T-helper 2 cell (primary cell): ENCODE results near the gene AFAP1L1.
"Not testable (repeated sequence)": the region's sequence is repeated elsewhere in the genome, so short reads cannot be mapped to it uniquely, and the experiment has no call there.

Experiments
- DNase-seq, 5 experiments: peaks; one replicate each; pipeline versions ENCODE4 v3.0.0 to v3.0.0-alpha.2; 2012 to 2022

The AFAP1L1 gene

DNA sequence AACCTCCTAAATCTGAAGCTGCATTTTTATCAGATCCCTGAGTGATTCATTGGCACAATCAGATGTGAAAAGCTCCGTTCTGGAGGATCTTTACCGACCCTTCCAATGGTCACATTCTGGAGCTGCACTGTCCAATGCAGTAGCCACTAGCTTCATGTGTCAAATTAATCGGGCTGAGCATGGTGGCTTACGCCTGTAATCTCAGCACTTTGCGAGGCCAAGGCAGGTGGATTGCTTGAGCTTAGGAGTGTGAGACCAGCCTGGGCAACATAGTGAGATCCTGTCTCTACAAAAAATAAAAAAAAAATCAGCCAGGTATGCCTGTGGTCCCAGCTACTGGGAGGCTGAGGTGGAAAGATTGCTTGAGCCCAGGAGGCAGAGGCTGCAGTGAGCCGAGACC, 103.8 kb downstream of the AFAP1L1 start:
- no peak for DNase-seq

DNA sequence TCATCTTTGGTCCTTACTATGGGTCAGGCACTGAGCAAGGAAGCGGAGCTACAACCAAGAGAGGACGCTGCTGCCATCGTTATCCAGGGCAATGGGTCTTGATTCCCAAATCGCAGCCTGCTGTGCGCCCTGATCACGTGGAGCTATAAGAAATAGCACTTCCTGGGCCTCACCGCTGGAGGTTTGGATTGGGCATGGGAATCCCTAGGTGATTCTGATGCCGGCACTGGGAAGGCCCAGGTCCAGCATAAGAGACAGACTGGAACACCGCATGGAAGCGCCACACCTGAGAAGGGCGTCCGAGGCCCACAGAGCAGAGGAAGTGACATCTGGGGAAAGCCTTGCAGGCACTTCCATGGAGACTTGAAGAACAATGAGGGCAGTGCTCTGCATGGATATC, 104.4 kb downstream of the AFAP1L1 start:
- DNase-seq: no peak

DNA sequence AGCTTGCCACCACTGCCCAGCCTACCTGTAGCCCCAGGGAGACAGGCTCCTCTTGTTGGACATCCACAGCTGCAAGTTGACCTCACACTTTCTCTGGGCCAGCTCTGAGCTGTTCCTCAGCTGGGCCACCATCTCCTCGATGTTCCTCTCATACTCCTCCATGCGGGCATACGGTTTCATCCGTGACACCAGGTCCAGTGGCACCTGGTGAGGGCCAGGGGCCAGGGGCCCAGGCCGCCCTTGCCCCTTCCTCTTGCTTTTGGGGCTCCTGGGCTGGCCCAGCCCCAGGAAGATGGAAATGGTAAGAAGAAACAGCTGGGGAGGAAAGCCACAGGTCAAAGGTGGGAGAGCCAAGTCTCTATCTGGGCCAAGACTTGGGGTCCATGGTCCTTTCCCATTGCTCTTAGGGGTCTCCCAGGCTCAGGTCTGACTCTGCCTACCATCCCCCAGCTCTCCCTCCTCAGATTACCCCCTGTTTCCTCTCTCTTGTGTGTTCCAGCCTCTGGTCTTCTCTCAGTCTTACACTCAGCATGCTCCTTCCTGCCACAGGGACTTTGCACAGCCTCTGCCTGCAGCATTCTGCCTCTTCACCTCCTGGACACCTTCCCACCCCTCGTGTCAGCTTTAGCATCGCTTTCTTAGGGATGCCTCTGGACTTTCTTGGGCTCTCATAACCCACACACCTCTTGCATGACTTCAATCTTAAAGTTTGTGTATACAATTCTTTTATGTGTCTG, 105.2 kb downstream of the AFAP1L1 start:
- no peak for DNase-seq

DNA sequence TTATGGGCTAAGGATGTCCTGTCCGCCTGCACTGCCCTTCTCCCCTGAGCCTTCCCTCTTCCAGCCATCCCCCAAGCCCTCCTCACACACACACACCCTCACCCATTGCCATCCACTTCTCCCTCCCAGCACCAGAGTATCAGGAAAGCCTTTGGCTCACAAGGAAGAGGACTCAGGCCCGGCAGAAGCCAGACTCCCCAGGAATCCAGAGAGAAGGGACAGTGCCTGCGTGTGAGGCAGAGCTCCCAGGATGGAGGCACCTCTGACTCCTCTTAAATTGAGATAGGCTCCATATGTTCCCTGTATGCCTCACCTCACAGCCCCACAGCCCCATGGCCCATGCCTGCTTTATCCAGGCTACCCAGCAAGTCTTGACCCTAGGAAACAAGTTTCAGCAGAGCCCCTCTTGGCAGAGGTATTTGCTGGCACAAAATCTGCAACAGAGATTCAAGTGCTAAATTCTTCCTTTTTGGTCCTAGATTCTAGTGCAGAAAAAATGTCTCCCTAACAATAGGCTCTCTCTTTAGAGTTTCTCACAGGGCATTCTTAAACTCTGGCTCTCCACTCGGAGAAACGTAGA, 106.7 kb downstream of the AFAP1L1 start:
- no peak for DNase-seq

DNA sequence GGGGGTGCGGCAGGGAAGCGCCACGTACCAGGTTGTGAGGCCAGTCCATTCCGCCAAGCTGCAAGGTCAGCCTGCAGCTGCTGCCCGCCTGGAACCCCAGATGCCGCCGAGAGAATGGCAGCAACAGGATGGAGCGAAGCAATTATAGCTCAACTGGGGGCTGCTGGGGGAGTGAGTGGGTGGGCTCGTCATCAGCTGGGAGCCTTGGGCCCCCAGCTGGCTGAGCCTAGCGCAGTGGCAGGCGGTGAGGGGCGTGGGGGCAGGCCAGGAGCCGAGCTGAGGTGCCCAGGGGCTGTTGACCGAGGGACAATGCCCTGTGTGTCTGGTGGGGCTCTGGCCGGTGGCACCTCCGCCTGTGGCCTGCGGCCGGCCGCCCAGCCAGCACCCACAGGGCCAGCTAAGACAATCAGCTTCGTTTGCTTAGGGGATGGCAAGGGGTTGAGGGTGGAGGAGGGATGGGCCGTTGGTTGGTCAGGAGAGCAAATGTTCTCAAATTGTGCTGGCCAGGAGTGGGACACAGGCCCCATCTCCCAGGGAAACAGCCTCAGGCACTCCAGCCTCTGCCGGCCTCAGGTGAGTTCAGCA, 107.6 kb downstream of the AFAP1L1 start, which contains the start of gene IL17B:
Gene IL17B (minus strand): TSS at position 116 of the 585 bp plus-strand sequence. CDS start 67 bp downstream, at position 49.
- no peak for DNase-seq

DNA sequence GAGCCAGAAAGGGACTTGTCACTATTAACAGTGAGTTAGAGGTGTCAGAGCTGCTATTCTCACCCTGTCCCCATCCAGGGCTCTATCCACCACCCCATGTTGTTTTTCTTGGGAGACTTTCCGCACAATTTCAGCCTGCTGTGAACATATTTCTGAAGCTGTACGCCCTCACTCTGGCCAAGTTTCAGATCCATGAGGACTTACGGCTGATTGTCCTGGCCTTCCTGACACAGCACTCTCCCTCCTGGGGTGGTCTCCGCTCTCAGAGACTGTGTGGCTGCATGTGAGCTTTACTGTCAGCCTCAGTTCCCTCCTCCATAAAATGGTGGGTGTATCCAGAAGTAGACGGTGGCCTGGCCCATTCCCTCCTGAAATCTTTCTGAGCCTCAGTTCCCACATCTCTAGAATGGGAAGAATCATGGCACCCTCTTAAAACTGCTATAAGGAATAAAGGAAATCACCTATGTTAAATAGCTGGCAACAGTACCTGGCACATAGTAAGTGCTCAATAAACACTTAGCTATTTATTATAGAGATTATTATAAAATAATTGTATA, 108.2 kb downstream of the AFAP1L1 start:
- DNase-seq: no peak

DNA sequence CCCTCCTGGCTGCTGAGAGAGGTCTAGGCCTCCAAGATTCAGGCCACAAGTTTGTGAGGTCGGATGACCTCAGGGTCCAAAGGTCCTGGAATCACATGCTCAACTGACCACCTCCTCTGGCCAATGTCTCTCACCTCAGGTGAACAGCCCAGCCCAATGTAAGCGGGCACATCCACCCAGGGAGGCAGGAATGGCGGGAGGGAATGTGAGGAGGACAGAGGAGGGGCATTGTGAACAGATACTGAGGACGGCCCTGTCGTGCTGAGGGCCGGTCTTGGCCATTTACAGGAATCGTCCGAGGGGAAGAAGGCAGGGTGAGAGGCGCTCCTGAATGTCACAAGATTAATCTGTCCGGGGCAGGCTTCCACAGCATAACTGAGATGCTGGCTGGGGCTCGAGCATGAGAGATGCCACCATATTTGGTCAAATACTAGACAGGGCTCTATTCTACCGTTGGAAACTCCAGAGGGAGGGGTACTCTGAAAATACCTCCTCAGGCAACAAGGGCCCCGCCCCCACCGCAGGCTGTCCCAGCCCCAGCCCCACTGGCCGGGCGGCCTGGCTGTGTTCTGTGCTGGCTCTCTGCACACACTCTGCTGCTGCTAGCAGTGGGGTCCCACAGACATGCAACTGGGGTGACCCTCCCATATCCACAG, 108.9 kb downstream of the AFAP1L1 start:
- no peak for DNase-seq

DNA sequence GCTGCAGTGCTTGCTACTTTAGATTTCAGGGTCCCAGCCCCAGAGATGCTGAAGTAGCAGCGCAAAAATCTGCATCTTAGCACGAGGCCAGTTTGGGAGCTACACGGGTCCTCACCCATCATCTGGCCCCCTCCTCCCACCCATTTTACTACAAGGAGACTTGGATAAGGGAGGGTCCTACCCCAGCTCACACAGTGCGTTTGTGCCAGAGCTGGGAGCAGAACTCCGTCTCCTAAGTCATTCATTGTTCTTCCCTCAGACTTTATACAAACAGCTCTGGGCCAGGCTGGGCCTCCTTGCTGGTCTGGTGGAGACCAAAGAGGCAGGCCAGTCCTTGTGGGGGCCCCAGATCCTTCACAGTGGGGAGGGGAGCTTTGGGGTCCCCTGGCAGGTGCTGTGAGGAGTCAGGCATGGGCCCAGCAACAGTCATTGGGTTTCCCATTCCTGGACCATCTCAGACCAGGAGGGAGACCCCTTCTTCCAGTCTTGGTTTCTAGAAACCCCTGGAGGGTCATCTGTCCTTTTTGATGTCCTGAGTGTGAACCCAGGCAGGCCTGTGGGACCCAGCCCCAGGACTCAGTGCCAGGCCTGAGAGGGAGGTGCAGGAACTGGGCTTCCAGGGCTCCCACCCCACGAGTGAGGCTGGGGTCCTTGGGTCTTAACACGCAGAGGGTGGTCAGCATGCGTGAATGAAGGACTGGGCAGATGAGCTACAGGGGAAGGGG, 109.8 kb downstream of the AFAP1L1 start:
- DNase-seq: no peak

DNA sequence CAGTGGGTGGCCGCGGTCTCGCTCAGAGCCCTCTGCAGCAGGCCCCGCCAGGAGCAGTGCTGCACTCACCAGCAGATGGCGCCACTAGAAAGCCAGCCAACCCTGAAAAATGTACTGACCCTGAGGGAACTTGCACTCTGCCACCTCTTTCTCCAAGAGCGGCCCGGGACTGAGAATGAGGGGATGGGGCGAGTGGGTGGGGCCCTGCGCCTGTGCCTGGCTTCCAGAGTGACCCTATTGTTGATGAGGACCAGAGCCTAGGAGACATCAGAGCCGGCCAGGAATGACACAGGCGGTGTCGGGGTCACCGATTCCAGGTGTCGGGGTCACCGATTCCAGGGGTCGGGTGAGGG, 110.3 kb downstream of the AFAP1L1 start:
- DNase-seq: peak; percentile 21 to 68 (median 57)

DNA sequence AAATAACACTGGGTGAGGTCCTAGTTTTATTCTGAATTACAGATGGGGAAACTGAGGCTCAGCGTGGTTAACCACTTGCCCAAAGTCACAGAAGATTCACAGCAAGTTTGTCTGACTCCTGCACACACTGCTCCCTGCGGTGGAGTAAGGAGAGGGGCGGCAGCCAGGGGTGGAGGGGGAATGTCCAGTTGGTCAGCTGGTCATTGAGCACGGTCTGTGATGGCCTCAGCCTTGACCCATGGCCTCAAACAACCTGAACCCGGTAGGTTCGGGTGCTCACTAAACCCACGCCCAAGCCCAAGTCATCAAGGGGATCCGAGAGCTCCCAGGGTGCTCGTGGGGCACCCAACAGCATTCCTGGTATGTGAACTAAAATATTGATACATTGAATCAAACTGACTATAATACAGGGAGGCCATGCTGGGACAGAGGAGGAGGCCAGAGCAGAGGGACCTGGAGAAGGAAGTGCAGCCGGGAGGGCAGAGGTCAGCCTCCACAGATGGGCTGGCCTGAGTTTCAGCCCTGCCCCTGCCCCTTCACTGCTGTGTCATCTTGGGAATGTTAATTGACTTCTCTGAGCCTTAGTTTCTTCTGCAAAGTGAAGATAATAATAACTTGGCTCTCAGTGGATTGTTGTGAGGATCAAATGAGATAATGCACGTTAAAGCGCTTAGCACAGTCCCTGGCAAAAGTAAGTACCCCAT, 111.0 kb downstream of the AFAP1L1 start:
- no peak for DNase-seq

DNA sequence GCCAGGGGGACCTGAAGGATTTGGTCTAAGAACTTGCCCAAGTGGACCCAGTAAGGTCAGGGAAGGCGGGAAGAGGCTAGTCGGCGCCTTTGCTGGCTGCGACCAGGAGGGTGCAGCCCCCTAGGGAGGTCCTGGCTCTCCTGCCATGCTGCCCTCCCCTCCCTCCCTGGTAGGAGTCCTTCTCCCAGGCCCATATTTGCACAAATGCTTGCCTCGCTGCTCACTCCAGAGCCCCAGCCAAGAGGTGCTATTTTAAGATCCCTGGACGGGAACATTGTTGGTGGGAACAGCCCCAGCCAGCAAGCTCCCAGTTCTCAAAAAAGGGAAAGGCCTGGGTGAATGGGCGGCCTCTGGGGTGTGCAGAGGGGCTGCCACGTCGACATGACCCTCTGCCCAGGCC, 111.7 kb downstream of the AFAP1L1 start:
- no peak for DNase-seq

DNA sequence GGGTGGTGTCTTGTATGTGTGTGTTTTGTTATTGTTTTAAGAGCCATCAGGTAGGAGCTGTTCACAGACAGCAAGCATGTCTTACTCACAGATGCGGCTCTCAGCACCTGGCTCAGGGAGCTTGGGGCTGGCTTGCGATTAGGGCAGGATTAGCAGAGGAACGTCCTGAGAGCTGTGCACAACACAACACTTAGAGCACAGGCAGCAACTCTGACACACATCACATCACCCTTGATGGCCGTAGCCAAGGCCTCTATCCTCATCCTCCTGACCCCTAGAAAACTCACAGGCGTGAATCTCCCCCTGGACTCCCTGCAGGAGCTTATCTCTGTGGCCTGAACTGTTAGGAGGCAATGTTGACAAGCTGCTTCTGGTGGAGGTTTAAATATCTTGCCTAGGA, 114.5 kb downstream of the AFAP1L1 start:
- DNase-seq: no peak

DNA sequence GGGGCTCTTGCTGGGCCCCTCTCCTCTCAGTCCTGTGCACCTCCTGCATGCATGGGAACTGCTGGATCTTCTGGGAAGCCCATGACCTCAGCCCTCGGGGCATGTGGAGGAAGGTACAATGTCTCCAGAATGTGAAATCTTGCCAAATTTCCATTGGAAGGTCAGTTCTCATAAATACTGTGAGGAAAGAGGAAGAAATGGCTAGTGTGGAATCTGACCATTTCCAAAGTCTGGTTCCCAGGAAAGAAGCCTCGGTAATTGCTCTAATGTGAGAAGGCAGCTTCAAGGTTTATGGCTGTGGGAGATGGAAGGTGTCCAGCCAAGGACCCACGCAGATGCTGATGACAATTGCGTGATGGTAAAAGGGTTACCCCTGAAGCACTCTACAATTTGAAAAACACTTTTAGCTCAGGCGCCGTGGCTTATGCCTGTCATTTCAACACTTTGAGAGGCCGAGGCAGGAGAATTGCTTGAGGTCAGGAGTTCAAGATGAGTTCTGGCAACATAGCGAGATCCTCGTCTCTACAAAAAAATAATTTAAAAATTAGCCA, 115.5 kb downstream of the AFAP1L1 start:
- no peak for DNase-seq

DNA sequence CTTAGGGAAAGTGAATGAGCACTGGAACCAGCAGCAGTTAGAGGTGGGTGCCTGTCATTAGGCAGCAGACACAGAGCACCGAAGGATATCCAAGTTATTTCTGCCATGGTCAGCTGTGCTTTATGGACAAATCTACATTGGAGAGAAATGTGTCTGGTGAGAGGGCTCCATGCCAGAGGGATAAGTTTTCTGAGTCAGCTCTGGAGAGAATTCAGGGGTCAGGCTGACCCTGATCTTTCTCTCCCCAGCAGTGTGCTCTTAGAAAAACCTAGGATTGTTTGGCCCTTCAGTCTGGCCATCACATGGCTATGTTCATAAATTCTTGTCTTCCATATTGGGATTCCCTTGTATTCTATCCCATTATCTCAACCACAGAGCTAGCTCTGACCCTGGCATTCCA, 116.3 kb downstream of the AFAP1L1 start:
- no peak for DNase-seq

DNA sequence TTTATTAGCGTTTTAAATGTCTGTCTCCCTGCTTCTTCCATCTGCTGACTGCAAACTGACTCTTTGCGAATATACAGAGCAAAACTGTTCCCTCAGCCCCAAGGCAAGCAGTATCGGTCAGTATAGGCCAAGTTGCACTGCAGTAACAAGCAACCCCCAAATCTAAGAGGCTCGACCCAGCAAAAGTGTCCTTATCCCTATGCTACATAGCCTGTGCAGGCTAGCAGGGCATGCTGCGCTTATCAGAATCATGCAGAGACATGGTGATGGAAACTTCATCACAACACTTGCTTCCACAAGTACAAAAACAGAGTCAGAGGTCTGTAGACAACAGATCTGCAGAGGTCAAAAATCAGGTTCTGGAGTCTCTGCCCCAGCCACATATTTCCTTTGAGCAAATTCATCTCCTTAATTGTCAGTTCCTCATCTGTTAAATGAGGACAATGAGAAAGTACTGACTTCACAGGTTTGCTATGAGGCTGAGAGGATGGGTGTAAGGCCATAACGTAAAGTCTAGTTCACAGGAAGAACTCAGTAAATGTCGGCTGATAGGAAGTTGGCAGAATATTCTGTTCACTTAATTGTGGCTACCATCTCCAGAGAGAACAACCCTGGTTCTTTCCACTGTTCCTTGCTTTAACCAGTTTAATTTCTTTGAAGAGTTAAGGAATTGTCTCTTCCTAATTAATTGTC, 117.0 kb downstream of the AFAP1L1 start:
- DNase-seq: no peak

DNA sequence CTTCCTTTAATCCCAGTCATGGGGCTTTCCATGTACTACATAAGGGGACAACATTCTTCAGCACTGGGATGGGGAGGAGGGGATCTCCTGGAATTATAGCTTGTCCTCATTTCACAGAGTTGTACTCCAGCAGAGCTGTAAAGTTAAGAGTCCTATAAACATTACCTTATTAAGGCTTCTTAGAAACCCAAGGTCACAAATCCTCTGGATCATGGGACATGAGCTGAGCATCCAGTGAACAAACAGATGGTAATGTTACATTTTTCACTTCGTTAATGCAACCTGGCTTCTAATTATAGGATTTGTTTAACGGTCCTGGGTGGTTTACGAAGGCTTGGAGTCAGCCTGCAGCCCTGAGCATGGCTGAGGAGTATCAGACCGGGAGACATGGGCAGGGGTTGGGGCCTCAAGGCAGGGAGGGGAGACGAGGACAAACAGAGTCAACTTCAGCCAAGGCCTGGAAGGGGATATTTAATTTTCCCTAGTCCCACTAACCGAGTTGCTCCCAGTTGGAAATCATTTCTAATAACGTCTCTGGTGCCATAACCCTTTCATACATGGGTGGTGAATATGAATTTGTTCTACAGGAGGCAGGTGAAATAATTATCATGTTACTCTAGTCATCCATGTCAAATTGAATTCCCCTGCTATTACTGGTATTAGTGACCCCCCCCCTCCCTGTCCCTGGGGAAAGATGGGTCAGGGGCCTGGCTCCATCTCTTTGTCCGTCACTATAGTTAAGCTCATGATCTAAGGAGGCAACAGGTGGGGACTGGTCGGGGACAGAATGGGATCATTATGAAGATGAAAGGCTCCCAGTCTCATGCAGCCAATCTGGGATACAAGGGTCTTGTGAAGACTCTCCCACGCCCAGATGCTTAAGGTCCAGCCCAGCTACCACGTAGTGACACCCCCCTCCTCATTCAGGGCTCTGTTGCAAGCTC, 118.2 kb downstream of the AFAP1L1 start:
- DNase-seq: no peak

DNA sequence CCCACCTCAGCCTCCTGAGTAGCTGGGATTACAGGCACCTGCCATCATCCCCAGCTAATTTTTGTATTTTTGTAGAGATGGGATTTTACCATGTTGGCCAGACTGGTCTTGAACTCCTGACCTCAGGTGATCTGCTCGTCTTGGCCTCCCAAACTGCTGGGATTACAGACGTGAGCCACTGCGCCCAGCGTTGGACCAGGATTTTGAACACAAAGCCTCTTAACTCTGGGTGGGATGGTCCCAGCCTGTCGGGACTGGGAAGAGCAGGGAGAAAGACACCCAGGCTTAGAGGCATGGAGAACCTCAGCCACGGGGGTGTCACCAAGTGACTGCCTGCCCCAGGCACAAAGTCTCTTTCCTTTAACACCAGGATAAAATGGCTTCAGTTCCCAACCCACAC, 119.4 kb downstream of the AFAP1L1 start:
- DNase-seq: not testable (repeated sequence)
